Stromal cell of bone marrow (primary cell): ENCODE data around the gene TNFRSF13B.

ENCODE experiments used
- DNase-seq: peaks from one replicate; pipeline ENCODE4 v3.0.0-alpha.2; 2012; ENCODE audit warnings: low read depth

Gene TNFRSF13B

DNA sequence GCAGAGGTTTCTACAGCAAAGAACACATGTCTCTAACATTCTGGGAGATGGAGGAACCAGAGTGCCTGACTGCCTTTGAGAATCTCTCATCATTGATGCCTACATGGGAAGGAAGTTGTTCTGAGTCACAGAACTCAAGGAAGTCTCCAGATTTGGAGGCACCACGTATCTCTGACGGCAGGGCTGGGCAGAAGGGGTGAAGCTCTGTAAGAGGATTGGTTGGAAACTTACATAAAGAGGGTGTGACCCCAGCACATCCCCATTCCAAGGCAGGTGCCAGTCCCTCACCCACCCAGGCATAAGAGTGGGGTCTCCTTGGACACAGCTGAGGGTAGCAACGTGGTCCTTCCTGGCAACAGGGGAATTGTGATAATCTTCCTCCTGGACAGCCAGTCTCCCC lies 17.4 kb downstream of the TNFRSF13B start:
- no peak for DNase-seq

DNA sequence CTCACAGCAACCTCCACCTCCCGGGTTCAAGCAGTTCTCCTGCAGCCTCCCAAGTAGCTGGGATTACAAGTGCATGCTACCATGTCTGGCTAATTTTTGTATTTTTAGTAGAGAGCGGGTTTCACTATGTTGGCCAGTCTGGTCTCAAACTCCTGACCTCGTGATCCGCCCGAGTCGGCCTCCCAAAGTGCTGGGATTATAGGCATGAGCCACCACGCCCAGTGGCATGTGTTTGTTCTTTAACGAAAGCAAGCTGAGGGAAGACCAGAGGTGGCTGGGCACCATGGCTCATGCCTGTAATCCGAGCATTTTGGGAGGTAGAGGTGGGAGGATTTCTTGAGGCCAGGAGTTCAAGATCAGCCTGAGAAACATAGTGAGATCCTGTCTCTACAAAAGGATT lies 18.1 kb downstream of the TNFRSF13B start:
- DNase-seq, result no peak

DNA sequence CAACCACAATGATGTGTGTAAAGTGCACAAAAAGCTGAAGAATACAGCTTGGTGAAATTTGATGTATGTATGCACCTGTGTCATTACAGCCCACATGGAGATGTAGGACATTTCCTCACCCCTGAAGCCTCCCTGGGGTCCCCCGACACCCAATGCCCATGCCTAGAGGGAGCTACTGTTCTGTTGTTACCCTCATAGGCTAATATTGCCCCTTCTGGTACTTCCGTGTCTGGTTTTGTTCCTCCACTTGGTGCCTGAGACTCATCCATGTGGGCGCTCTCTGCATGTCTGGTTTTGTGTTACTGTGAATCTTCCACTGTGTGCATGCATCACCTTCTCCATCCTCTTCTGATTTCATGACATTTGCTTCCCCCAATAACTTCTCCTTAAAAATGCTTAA lies 18.6 kb downstream of the TNFRSF13B start:
- no peak for DNase-seq

DNA sequence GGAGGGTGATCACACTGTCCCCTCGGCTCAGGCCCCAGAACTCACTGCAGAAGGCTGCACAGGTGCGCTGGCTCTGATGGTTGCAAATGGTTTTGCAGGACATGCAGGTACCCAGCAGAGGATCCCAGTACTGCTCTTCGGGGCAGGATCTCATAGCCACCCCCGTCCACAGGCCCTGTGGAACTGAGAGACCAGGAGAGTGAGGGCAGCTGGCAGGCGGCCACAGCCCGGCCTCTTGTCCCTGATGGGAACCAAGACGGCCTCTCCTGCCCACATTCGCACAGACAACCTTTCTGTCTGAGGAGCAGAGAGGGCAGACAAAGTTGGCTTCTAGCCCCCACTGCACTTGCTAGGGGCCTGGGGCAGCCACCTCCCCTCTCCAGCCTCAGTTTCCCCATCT lies 19.5 kb downstream of the TNFRSF13B start:
- DNase-seq, result no peak

DNA sequence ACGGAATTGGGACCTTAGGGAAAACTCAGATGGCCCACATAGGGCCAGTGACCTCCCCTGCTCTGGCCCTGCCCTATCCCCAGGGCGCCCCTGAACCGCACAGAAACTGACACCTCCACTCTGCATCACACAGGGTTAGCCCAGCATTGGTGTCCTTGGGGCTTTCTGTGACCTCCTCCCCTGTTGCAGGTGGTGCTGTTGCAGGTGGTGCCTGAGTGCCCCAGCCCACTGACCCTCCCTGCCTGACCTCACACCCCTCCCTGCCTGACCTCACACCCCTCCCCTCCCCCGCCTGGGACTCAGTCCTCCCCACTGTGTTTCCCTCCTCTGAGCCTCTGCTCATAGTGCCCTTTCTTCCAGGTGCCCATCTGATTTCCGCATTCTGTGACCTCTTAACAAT lies 21.4 kb downstream of the TNFRSF13B start:
- no peak for DNase-seq

DNA sequence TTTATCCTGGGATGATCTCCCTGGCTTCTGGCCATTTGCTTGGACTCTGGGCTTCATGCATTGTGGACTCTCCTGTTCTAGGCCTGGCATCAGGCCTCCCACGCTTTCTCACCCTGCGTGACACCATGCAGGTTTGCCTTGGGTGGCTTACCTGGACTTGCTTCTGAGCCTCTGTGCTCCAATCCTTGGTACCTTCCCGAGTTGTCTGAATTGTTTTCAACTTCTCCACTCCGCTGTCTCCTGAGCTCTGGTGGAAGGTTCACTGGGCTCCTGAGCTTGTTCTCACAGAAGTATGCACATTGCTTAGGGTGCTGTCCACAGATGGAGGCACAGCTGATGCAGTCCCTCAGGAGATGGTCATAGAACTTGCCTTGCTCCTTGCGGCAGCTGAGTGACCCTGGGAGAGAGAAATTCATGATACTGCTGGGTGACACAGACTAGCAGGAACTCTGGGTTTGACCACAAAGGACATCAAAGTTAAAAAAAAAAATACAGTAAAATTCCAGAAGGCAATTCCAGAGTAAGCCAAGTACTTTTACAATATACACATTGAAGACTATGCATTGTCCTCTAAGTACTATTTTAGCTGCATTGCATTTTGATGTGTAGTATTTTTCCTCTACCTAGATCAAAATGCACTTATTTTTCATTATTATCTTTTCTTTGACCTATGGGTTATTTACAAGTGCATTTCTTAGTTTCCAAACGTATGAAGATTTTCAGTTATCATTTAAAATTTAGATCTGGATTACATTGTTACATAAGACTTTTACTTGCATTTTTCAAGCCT lies 23.1 kb downstream of the TNFRSF13B start:
- no peak for DNase-seq

DNA sequence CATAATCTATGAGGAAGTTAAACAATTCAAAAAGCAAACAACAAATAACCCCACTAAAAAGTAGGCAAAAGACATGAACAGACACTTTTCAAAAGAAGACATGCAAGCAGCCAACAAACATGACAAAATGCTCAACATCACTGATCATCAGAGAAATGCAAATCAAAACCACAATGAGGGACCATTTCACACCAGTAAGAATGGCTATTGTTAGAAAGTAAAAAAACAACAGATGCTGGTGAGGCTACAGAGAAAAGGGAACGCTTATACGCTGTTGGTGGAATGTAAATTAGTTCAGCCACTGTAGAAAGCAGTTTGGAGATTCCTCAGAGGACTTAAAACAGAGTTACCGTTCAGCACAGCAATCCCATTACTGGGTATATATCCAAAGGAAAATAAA lies 24.4 kb downstream of the TNFRSF13B start:
- DNase-seq, result no peak

DNA sequence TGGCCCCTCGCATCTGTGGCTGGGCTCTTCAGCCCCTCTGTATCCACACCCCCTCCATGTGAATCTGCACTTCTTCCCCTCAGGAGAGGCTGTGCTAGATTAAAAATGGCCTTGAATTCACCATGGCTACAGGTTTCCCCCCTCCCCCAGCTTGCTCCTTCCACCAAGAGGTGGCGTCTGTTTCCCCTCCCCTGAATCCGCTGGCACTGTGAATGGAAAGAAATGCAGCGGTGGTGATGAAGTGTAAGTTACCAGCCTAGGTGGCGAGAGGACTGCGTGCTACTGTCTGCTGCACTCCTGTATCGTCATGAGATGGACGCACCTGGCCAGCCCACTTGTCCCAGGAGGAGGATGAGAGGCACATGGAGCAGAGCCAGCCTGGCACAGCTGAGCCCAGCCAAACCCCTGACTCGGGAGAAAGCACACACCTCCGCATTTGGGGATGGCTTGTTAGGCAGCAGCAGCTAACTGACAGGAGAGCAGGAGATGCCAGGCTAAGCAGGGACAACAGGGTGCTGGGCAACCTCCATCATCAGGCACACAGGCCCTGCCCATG lies 26.2 kb downstream of the TNFRSF13B start:
- DNase-seq, result no peak

DNA sequence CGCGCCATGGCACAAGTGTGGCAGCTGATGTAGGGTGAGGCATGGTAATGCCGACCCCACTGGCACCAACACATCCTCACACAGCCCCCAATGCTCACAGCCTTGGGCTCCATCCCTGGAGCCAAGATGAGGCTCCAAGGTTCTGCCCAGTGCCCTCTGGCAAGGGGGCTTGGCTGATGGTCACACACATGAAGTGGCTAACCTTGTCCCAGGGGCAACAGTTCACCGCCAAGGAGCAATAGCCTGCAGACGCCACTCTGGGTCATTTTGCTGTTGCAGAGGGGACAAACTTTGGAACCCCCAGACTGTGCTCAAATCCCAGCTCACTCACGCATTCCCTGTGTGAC lies 26.8 kb downstream of the TNFRSF13B start:
- no peak for DNase-seq

DNA sequence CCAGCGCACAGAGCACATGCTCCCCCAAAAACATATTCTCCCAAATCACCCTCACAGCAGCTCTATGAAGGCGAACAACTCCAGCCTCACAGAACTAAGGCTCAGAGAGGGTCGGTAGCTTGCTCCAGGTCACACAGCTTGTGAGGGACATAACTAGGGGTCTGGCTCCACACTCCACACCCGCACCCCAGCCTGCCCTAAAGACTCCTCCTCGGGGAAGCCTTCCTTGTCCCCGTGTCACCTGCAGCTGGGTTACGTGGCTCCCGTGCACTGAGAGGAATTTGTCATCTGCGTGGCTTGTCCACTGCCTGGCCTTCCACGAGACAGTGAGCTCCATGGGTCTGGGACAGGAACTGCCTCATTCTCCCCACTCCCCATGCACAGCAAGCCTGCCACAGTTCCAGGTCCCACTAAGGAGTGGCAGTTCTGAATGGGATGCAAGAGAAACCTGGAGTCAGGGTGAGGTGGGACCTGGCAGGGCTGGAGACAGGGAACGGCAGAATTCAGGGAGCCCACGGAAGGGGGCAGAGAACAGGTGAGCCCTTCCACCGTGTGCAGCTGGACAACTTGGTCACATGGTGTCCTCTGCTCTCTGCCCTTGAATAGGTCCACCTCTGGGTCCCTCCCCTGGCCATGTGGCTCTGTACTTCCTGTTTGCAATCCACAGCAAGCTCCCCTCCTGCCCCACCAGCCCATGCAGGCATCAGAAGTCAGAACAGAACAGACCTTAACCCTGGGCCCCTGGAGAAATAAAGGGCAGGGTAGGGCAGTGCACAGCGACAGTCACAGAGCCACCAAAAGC lies 27.4 kb downstream of the TNFRSF13B start:
- no peak for DNase-seq

DNA sequence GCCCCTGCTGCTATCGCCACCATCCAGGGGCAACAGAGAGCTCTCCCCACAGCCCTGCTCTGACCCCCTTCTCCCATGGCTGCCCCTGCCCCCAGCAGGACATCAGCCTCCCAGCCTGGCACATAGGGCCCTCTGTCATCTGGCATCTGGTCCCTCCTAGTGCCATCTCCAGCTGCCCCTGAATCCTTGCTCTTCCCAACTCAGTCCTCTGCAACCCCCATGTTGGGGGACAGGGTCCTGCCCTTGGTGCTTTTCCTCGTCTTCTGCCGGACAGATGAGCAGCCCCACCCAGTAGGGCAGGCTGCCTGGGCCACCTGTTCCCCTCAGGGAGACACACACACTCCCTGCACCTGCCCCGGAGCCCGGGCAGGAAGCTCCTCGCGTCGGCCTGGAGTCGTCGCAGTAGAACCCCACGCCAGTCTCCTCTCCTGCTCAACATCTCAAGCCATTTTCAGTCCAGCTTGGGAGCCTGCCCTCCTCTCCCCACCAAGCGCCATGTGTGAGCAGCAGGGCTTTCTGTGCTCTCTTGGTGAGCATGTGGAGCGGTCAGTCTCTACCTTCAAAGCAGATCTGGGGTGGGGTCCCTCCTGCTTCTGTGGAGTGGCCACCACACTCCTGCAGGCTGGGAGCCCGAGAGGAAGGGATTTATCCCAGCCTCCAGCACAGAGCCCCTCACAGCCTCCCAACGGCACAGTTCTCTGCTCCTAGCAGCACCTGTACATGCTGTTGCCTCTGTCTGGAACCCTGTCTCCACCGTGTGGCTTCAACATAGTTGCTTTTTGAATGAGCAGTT lies 28.2 kb downstream of the TNFRSF13B start:
- DNase-seq, result no peak

DNA sequence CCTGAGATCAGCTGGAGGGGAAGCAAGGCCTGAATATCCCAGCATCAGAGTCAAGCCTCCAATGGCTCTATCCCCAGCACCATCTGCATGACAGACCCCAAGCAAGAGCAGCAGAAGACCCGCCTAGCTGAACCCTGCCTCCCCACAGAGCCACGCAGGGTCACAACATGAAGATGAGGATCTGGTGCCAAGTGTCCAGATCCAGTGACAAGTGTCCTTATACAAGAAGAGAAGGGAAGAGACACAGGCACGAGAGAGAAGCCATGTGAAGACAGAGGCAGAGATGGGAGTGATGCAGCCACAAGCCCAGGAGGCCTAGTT lies 28.9 kb downstream of the TNFRSF13B start:
- DNase-seq, result no peak

DNA sequence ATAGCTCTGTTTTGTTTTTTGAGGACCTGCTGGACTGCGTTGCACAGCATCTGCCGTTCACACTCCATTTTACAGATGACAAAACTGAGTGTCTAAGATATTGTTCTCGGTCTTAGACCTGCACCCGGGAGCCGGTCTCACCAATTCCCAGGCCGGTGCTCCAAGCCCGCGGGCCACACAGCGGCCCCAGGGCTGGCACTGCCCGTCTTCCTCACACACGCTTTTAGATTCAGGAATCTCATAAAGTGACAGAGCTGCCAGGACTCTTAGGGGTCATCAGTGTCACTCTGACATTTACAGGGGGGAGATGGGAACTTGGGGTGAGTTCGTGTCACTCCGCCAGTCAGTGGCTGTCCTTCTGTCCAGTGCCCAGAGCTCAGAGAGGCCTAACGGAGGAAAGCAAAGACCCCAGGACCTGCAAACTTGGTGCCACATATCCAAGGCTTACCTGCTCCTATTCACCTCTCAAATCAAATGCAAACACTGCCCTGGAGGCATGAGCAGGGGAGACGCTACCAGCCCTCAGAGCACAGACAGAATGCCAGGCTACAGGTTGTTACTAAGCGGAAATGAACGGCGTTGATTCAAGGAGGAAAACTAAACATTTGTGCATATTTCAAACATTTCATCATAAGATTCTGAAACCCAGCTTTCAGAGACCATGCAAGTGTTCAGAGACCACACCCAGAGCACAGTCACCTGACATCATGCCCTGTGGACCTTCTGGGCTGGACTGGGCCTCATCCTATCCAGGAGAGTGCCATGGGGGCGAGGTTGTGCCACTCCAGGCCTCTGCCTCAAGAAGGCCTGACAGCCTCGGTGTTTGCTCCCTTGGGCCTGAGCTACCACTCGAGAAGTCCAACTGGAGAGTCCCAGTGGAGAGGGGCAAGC lies 29.5 kb downstream of the TNFRSF13B start:
- DNase-seq, result no peak

DNA sequence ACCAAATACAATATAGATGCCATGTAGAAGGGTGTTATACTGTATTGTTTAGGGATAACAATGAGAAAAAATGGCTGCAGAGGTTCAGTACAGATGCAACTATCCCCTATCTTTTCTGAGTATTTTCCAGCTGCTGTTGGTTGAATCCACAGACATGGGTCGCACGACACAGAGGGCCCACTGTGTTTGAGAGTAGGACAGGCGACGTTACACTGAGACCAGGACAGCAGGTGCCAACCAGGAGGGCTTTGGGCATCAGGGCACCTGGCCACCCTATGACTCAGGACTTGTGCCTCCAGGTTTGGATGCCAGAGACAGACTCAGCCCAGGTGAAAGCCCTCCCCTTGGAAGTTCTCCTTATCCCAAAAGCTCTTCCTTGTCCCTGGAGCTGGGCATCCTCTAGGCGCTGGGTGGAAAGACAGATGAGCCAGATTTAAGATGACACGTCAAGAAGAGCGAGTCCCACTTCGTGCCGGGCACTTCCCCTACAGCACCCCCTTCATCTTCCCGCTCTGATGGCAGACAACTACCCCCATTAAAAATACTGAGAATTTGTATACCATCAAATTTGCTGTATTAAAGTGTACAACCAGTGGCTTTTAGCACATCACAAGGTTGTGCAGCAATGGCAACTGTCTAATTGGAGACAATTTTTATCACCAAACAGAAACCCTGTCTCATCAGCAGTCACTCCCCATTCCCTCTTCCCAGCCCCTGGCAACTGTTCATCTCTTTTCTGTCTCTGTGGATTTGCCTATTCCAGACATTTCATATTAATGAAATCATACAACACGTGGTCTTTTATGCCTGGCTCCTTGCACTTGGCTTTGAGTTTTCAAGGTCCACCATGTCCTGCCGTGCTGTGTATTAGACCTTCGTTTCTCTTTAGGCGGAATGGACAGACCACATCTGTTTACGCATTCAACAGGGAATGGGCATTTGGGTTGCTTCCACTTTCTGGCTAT lies 30.6 kb downstream of the TNFRSF13B start:
- peak; percentile 28 for DNase-seq

DNA sequence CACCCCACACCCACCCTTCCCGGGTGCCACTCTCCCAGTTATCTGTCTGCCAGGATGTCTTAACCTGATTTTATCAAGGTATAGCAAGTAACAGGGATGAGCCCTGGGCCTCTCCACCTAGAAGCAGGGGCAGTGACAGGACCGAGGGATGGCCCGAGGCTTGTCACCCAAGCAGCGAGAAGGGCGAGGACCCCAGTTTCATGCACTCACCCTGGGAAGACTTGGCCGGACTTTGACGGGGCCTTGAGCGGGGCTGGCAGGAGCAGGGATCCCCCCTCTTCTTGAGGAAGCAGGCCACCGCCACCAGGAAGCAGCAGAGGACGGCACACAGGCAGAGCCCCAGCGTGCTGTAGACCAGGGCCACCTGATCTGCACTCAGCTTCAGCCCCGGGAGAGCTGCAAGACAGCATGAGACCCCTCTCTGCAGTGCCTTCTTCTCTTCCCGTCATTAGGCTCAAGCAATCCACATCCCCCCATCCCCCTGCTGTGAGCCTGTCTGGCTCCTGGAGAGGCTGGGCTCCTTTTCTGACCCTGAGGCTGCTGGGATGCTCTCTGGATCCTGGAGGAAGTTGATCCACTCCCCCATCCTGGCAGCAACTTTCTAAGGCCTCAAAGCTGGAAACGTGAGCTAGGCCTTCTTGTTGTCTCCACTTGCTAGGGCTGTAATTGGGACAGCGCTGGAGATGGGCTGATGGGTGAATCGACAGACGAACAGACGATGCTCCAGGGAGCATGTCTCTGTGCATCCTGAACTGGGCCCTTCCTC lies 31.6 kb downstream of the TNFRSF13B start:
- DNase-seq, result no peak

DNA sequence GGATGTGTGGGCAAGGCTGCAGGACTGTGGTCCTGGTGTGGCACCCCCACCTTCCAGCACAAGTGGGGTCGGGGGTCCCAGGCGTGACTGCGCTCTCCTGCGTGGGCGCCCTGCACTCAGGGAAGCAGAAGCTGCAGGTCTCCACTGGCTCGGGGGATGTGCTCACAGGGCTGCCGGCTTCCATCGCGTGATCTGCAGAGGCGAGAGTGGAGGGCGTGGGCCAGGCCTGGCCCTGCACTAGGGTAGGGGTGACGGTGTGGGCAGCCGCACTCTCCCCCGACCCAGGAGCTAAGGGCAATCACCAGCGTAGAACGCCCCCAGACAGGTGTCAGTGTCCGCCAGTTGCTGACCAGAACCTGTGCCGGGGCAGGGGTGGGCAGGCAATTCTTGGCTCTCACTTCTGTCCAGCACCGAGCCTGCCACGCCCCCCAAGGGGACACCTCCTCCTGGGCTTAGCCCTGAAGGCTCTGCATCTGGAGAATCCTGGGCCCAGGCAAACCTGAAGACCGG lies 32.3 kb downstream of the TNFRSF13B start:
- DNase-seq, result no peak

DNA sequence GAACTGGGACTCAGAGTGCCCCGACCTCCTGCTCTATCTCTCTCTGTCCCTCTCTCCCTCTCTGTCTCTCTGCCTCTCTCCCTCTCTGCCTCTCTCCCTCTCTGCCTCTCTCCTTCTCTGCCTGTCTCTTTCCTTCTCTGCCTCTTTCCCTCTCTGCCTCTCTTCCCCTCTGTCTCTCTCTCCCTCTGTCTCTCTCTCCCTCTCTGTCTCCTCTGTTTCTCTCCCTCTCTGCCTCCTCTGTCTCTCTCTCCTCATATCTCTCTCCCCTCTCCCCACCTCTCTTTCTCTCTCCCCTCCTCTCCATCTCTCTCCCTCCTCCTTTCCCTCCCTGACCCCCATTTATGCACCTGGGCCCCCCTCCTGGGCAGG lies 32.7 kb downstream of the TNFRSF13B start:
- no peak for DNase-seq

DNA sequence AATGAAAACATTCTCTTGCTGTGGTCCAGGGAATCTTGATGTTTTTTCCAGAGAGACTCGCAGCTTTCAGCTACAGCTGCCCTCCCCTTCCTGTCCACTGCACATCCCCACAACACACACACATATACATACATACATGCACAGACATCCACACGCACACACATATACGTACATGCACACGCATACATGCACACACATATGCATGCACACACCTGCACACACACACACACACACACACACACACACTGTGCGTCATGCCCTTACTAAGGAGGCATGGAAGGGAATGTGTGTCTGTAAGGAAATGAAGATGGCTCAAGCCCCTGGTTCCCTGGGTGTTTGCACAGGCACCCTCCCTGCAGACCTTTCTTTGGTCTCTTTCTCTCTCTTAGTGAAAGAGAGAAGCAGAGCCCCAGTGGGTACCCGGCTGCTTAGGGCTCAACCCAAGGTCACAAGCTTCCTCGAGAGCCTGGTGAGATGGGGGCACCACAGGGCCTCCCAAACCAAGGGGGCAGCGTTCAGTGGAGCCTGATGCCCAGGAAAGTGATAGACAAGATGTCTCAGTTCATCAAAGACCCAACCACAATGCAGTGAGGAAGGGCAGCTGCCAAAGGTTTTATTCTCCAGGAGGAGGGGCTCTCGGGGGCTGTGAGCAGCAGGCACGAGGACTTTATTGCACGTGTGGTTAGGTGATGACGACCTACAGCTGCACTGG lies 33.3 kb downstream of the TNFRSF13B start:
- DNase-seq, result no peak

DNA sequence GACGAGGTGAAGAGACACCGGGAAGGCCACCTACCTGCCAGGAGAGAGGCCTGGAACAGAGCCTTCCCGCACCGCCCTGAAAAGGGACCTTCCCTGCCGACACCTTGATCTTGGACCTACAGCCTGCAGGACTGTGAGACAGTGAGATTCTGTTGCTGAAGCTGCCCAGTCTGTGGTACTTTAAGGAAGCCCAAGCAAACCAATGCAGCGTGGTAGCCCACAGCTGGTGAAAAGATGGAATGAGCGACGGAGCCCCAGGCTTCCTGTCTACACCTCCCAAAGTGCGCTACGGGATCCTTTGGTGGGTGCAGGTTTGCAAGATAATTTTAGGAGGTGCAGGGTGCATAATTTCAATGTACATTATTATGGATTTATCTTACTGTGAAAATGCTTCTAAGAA lies 33.9 kb downstream of the TNFRSF13B start:
- no peak for DNase-seq
